ENCODE measurements around the gene ZNF649.

The ZNF649 gene

DNA sequence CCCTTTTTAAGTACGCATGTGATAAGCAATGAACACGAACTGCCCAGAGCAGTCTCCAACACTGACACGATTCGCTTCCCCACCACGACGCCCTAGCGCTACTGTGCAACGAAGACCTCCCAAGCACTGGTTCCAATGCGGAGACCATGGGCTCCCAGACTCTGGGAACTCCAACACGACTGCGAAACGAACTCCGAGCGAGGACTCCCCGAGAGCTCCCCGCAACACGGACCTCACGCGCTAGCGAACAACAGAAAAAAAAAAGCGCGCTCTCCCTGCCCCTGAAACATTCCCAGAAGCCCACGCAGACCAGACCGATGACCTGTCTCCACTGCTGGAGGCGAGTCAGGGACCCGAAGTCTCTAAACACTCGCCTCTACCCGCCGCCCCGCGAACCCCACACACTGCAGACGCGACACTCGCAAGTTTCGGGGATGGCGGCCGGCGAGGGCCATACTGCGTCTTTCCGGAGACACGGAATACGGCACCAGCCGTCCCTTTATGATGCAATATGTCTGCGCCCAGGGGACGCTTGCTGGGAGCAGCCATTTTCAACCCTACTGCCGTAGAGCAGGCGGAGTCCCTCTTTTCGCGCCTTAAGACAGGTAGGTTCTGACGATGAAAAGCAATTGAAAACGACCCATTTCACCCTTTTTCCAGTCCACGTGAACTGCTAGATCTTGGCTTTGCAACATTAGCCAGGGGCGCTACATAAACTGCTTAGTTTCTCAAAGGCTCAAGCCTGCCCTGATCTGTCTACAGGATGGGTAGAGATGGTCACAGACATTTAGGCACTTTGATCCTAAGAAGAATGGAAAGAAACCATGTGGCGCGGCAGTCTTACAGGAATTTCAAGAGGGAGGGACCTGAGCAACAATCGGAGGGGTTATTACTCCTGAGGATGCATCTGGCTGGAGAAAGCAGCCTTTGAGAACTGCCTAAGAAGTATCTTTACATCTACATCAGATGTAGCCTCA, 17.0 kb downstream of the ZNF649 start, which contains the start of gene ZNF577:
TSS of gene ZNF577 (minus strand) at position 430 of the 977 bp plus-strand sequence. CDS start 7,569 bp downstream, outside the sequence.
- peak; percentile 42 for DNase-seq (ENCODE audit: low read depth)

DNA sequence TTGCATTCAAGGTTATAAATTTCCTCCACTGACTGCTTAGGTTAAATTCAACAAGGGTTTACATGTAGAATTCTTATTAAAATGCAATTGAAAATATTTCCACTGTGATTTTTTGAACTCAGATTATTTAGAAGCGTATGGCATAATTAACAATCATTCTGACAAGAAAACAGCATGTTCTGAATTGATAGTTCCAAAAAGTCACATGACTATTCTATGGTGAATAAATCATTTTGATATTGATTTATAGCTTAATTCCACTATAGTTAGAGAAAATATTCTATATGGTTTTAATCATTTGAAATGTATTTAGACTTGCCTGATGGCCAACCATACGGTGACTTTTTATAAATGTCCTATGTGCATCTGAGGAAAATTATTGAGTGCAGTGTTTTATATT, 20.1 kb downstream of the ZNF649 start:
- DNase-seq (ENCODE audit: low read depth), result no peak

DNA sequence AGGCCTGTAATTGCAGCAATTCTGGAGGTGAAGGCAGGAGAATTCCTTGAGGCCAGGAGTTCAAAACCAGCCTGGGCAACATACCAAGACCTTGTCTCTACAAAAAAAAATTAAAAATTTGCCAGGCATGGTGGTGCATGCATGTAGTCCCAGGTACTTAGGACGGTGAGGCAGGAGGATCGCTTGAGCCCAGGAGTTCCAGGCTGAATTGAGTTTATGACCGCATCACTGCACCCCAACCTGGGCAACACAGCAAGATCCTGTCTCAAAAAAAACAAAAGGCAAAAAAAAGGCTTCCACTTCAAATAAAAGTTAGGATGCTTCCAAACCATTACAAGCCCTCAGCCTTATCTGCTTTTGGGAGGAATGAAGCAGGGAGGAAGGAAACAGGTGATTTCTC, 22.3 kb downstream of the ZNF649 start:
- DNase-seq (ENCODE audit: low read depth), result no peak

DNA sequence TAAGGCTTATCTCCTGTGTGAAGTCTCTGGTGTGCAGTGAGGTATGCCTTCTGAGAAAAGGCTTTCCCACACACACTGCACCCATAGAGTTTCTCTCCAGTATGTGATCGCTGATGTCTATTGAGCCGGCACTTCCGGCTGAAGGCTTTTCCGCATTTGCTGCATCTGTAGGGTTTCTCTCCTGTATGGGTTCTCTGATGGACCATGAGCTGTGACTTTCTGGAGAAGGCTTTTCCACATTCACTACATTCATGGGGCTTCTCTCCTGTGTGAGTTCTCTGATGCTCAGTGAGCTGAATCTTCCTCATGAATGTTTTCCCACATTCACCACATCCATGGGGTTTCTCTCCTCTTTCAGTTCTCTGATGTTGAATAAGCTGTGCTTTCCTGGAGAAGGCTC, 31.7 kb downstream of the ZNF649 start:
- no peak for DNase-seq (ENCODE audit: low read depth)

GRCh38 chr19:51861870-51862622, 42.8 kb downstream of the ZNF649 start:
- no peak for DNase-seq (ENCODE audit: low read depth)

Data from stimulated activated CD8-positive, alpha-beta memory T cell treated with anti-CD3 and anti-CD28 coated beads, Interleukin-12 subunit alpha, Interleukin-12 subunit beta, amount 100 ng/mL, for 1 hour (primary cell).